ENCODE data around the gene CADM1. TPM values are rescaled to one million over a fixed set of nuclear protein-coding genes. Genes with fewer than 3 reads are reported as not detected.
A peak's percentile ranks its signal among the peaks of the same experiment; 100 is the strongest.

Gene CADM1
- total and polyA plus RNA-seq, 10 of the 15 experiments (the other 5 are each of a cell fraction or from before 2014, with no cell fraction given) = 0.03 to 0.48 (median 0.15) TPM; not detected in 3

GRCh38 chr11:115498354-115498753 lies 5.9 kb downstream of the CADM1 start:
- no peak for TF ChIP-seq IKZF2 (IDR thresholded peaks at IDR 0.05)
- no peak for TF ChIP-seq STAT3 (IDR thresholded peaks at IDR 0.05; ENCODE audit: low read depth, low read length)
- no peak for TF ChIP-seq JUNB (IDR thresholded peaks at IDR 0.05)
- no peak for TF ChIP-seq SMARCA5 (IDR thresholded peaks at IDR 0.05)
- TF ChIP-seq ZNF274 (IDR thresholded peaks at IDR 0.05; ENCODE audit: insufficient read depth, insufficient read length) = no peak
- ChIA-PET CTCF (no interaction called here), RAD21 (ENCODE audit: unreplicated experiment) (no interaction called here), POLR2A (no interaction called here), SMC1A (ENCODE audit: uncharacterized antibody, unreplicated experiment) (interaction anchor here (0.6 kb wide), 1 partner anchor 302 kb away, joined by 3 read pairs; no protein-coding TSS in a partner anchor)
- Histone ChIP-seq H3K9ac (ENCODE audit: control insufficient read depth, insufficient read depth, low read length) (no peak overlapping the region), H3K4me1 (ENCODE audit: control insufficient read depth, insufficient read depth, low read length) (peaks cover 7% of the 10 kb centered on the region; the same call in 1 of the 2 replicates), H2AFZ (ENCODE audit: control insufficient read depth, low read depth, low read length) (no peak overlapping the region), H3K27me3 (replicated peaks in 1 of 2; ENCODE audit: control insufficient read depth in 2 of 2, insufficient read depth in 2 of 2, low read length in 1 of 2) (peaks cover 7 to 22% of the 10 kb centered on the region in 2 experiments), H3K4me3 (no peak overlapping the region), H3K9me3 (replicated peaks; ENCODE audit: control insufficient read depth, insufficient read depth, low read length) (no peaks in the 10 kb centered on the region), H3K27ac (ENCODE audit: control insufficient read depth, insufficient read depth) (no peak overlapping the region), H4K20me1 (ENCODE audit: control insufficient read depth, insufficient read depth) (no peaks in the 10 kb centered on the region), H3K36me3 (ENCODE audit: control insufficient read depth in 2 of 2, insufficient read depth in 2 of 2, low read length in 1 of 2) (no peaks in the 10 kb centered on the region), H3K4me2 (ENCODE audit: control insufficient read depth, insufficient read depth) (no peak overlapping the region), H3K79me2 (ENCODE audit: control insufficient read depth, insufficient read depth, low read length) (no peaks in the 10 kb centered on the region)
- 55% methylated on average over 9 of the region's 9 CpGs for WGBS (ENCODE audit: insufficient coverage, insufficient replicate concordance, low lambda C conversion rate, missing lambda C conversion rate)
- no TSS peak for BruUV-seq (replicated peaks)
- ATAC-seq (no peak), DNase-seq (ENCODE audit: low read depth, low spot score) (no peak), FAIRE-seq (no peak)
- in situ Hi-C loops (cut with MboI) (no loop called here), intact Hi-C loops (cut with micrococcal nuclease; ENCODE audit: unreplicated experiment) (no loop called here)

GRCh38 chr11:115497303-115497702 lies 6.9 kb downstream of the CADM1 start:
- H3K4me3 ChIP-seq = no peak overlapping the region
- WGBS (ENCODE audit: insufficient coverage, insufficient replicate concordance, low lambda C conversion rate, missing lambda C conversion rate) = 2% methylated on average over 2 of the region's 2 CpGs
- H3K4me2 ChIP-seq (ENCODE audit: control insufficient read depth, insufficient read depth) = no peak overlapping the region
- no peak for FAIRE-seq
- ChIA-PET RAD21 (ENCODE audit: unreplicated experiment) (no interaction called here), CTCF (no interaction called here), POLR2A (interaction anchor here (0.6 kb wide), 1 partner anchor 405 kb away, joined by 5 read pairs; no protein-coding TSS in a partner anchor), SMC1A (ENCODE audit: uncharacterized antibody, unreplicated experiment) (no interaction called here)
- TF ChIP-seq TCF12 (IDR thresholded peaks at IDR 0.05; ENCODE audit: low read depth, low read length) = 0 out of 2 replicates have a peak, but pooled peaks have one; percentile 9
- TF ChIP-seq RUNX3 (IDR thresholded peaks at IDR 0.05; ENCODE audit: low read length) = peak; percentile 45; the same call in 1 of the 2 replicates
- TF ChIP-seq FOXM1 (IDR thresholded peaks at IDR 0.05; ENCODE audit: low read depth, low read length) = no peak
- TF ChIP-seq REST (IDR thresholded peaks at IDR 0.05; ENCODE audit: low read depth, low read length) = no peak
- TF ChIP-seq CEBPB (IDR thresholded peaks at IDR 0.05; ENCODE audit: borderline replicate concordance in 1 of 2, low read depth in 2 of 2, low read length in 2 of 2) = no peak
- TF ChIP-seq PKNOX1 (IDR thresholded peaks at IDR 0.05) = peak; percentile 61
- H3K4me1 ChIP-seq (ENCODE audit: control insufficient read depth, insufficient read depth, low read length) = peaks cover 7% of the 10 kb centered on the region; the same call in 1 of the 2 replicates
- no peak overlapping the region for H3K27ac ChIP-seq (ENCODE audit: control insufficient read depth, insufficient read depth)
- no peaks in the 10 kb centered on the region for H3K9me3 ChIP-seq (replicated peaks; ENCODE audit: control insufficient read depth, insufficient read depth, low read length)
- no peak overlapping the region for H2AFZ ChIP-seq (ENCODE audit: control insufficient read depth, low read depth, low read length)
- no peaks in the 10 kb centered on the region for H3K79me2 ChIP-seq (ENCODE audit: control insufficient read depth, insufficient read depth, low read length)
- H3K9ac ChIP-seq (ENCODE audit: control insufficient read depth, insufficient read depth, low read length) = no peak overlapping the region
- BruUV-seq (replicated peaks) = no TSS peak
- ATAC-seq = peak; percentile 72
- DNase-seq (ENCODE audit: low read depth, low spot score) = peak; percentile 38
- no peaks in the 10 kb centered on the region for H4K20me1 ChIP-seq (ENCODE audit: control insufficient read depth, insufficient read depth)
- in situ Hi-C loops (cut with MboI) = no loop called here
- H3K36me3 ChIP-seq (ENCODE audit: control insufficient read depth in 2 of 2, insufficient read depth in 2 of 2, low read length in 1 of 2) = no peaks in the 10 kb centered on the region
- intact Hi-C loops (cut with micrococcal nuclease; ENCODE audit: unreplicated experiment) = no loop called here
- peaks cover 5 to 14% of the 10 kb centered on the region in 2 experiments; a peak in 3 of 4 replicates for H3K27me3 ChIP-seq (replicated peaks in 1 of 2; ENCODE audit: control insufficient read depth in 2 of 2, insufficient read depth in 2 of 2, low read length in 1 of 2)
